Activated CD4-positive, alpha-beta T cell treated with anti-CD3 and anti-CD28 coated beads for 4 hours (primary cell): ENCODE results near the gene C16orf86.
A peak's percentile ranks its signal among the peaks of the same experiment; 100 is the strongest.

Source experiments
- DNase-seq, 2 donors: peaks; one replicate each; pipeline ENCODE4 v3.0.0-alpha.2; 2020

The C16orf86 gene, protein sequence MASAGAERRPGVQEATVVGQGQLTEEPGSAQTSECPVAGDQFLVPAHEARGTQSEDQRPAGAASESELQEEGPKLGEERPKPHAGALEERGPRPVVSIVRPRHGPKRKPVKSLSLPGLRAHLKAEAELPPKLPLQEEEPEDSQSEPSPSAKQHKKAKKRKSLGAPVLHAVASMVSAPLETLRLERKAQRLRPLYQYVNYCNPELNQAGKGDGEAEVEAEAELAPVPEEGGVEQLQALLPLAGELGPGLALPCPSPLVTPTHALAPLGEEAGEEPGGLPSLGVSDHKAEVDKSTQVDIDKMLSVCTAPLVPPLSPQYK

DNA sequence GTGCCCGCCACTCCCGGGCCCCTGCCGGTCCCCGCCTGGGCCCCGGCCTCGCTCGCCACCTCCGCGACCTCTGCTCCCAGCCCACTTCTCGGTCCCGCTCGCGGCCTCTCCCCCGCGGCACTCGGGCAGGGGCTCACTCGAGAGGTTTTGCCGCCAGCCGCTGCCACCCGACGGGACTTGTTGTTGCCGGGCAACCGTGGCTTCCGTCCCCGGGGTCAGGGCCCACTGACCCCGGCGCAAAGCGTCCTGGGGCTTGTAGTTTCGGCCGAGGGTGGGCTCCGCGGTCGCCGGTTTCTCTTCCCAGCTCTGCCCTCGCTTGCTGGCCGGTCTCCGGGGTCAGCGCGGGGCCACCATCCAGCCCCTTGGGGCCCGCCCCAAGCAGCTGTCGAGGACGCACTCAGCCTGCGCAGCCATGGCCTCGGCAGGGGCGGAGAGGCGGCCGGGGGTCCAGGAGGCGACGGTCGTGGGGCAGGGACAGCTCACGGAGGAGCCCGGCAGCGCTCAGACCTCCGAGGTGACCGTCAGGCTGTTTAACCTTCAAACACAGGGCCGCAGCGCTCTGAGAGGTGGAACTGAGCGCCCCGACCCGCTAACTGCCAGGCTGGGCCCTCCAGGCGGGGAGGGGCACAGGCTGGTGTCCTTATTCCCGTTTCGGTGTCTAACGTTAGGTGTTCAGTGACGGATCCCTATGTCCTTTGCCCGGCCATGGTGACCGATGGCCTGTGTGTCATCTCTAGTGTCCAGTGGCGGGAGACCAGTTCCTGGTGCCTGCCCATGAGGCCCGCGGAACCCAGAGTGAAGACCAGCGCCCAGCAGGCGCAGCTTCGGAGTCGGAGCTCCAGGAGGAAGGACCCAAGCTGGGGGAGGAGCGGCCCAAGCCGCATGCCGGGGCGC, at the start of gene C16orf86, which contains the start of gene ENKD1:
TSS of gene C16orf86 (plus strand) at position 256 of the 894 bp plus-strand sequence. CDS start at position 413, 157 bp downstream.
TSS of gene ENKD1 (minus strand) at position 192 of the 894 bp plus-strand sequence. CDS start 308 bp downstream, outside the sequence.
- peak; percentile 79 to 83 for DNase-seq

DNA sequence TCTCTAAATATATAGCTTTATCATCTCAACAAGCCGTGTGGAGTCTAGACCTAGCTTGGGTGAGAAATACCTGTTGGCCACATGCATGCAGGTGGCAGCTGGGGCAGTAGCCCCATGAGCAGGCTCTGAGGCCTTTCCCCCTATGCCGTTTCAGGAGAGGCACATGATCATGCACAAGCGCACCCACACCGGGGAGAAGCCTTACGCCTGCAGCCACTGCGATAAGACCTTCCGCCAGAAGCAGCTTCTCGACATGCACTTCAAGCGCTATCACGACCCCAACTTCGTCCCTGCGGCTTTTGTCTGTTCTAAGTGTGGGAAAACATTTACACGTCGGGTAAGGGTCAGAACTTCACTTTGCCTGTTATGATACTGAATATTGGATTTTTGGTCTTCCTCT, 38.4 kb upstream of the C16orf86 start:
- no peak for DNase-seq

DNA sequence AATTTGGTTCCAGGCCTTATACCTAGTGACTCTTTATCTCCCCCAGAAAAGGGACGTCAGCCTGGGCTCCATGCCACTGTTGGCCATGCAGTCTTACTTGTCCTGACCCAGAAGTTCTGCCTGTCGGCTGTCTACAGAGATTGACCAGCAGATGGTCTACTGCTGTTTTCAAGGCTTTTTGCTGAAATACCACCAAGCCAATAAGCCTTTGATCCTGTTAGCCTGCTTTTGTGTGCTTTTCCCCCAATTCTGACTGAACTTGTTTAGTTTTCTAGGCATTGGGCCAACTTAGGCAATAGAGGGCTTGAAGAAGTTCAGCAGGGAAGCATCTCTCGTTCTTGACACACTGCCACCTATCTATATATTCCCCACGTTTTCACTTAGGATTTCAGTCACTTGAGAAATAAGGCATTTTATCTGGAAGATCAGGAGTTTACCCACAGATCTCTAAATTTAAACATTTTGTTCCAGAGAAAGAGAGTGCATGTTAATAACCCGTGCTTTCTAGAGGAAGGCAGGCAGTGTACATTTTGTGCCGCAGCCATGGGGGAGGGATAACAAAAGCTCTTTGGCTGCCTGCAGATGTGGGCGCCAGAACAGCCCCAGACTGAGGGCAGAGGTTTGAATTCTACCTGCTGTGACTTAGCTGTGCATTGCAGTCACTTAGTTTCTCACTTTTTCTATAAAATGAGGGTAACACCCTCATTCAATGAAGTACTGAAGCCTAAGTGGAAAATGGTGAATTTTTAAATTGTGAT, 34.0 kb upstream of the C16orf86 start:
- no peak for DNase-seq

DNA sequence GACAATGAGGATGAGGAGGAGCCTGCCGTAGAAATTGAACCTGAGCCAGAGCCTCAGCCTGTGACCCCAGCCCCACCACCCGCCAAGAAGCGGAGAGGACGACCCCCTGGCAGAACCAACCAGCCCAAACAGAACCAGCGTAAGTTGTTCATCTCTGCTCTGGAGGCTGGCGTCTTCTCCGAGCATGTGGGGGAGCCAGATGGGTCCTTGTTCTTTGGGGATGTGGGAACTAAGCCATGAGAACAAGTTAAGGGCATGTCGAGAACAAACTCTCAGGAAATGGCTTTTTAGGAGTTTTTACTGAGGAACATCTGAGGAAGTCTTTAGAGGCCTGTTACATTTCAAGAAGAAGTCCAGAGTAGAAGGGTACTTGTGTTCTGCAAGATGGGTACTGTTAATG, 29.9 kb upstream of the C16orf86 start:
- no peak for DNase-seq

DNA sequence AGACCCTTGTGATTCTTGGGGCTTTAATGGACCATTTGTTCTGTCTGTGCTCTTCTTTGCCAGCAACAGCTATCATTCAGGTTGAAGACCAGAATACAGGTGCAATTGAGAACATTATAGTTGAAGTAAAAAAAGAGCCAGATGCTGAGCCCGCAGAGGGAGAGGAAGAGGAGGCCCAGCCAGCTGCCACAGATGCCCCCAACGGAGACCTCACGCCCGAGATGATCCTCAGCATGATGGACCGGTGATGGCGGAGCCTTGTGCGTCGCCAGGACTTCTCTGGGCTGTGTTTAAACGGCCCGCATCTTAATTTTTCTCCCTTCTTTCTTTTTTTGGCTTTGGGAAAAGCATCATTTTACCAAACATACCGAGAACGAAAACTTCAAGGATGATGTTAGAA, 29.0 kb upstream of the C16orf86 start:
- no peak for DNase-seq

DNA sequence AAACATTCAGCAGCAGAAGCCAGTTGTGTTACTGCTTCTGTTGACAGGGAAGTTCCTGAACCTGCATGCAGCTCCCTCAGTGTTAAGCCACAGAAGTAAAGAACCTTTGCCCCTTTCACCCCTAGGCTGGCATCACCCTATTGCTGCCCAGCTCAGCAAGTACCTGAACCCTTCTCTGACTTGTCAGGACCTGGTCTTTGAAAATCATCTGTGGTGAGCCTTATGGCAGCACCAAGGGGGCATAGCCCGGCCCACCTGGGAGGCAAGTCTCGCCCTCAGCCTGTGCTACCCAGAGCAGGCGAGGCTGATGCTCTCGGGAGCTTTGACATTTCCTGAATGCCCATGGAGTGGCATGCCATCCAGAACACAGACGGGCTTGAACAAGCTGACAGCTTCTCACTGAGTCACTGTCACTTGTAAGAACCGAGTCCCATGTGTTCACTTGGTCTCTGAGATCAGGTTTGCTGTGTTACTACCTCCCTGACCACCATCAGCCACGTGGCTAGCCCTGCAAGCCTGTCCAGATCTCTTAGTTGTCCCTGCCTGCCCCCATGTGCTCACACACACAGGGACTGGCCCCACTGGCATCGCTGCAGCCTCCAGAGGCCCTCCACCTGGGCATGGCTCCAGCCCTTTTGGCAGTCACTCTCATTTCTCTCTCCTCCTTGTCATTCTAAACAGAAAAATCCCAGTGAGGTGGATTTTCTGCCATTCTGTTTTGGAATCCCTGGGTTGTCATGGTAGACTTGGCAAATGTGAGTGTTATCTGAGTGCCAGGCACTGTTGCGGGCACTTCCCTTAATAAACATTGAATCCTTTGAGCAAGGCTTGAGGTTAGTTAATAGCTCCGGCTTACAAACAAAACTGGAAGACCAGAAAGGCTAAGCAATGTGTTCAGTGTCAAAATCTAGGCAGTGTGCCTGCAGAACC, 24.6 kb upstream of the C16orf86 start:
- no peak for DNase-seq

DNA sequence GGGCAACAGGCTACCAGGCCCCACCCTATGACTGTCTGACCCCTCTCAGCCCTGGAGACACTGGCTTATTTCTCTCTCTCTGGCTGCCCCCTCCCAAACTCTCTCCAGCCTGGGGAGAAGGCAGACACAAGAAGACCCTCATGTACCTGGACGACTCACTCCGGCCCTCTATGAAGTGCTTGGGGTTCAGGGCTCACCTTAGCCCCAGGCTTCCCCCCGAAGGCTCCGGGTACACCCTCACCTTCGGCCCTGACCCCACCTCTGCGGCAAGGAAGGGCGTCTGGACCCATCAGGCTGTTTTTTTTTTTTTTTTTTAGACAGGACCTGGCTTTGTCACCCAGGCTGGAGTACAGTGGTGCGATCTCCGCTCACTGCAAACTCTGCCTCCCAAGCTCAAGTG, 22.6 kb upstream of the C16orf86 start:
- no peak for DNase-seq

DNA sequence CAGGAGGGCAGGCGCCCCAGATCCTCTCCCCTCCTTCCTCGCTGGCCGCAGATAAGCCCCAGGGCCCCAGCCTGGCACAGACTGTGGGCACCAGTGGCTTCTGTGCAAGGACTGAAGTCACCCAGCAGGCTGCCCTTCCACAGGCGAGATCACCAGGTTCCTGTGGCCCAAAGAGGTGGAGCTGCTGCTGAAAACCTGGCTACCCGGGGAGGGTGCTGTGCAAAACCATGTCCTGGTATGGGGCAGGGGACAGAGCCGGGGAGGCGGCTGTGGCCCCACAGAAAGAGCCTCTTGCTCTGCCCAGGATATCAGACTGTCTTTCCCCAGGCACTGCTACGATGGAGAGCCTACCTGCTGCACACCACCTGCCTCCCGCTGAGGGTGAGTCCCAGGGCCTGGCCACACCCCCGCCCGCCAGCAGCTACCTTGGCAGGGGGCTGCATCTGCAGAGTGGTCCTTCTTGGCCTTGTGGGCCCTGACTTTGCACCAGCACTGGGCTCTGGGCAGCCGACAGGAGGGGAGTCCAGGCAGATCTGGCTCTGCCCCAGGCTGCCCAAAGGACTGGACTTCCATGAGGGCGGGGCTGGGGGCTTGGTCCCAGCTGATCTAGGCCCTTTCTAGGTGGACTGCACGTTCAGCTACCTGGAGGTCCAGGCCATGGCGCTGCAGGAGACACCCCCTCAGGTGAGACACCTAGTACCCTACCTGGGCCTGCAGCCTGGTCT, 21.1 kb upstream of the C16orf86 start:
- DNase-seq: peak in 1 of 2 donors; percentile 27

DNA sequence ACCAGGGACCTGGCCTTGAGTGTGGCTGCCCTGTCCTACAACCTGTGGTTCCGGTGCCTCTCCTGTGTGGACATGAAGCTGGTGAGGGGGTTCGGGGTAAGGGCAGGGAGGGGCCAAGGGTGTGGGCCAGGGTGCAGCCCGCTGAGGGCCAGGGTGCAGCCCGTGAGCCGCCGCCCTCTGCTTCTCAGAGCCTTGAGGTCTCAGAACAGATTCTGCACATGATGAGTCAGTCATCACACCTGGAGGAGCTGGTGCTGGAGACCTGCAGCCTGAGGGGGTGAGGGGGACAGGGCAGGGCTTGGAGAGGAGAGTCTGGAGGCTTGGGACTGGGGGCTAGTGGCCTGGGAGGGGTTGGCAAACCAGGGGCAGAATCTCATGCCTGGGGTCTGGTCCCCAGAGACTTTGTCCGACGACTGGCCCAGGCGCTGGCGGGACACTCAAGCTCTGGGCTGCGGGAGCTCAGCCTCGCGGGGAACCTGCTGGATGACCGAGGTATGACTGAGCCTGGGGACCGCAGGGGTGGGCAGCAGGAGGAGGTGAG, 19.4 kb upstream of the C16orf86 start:
- DNase-seq: no peak

DNA sequence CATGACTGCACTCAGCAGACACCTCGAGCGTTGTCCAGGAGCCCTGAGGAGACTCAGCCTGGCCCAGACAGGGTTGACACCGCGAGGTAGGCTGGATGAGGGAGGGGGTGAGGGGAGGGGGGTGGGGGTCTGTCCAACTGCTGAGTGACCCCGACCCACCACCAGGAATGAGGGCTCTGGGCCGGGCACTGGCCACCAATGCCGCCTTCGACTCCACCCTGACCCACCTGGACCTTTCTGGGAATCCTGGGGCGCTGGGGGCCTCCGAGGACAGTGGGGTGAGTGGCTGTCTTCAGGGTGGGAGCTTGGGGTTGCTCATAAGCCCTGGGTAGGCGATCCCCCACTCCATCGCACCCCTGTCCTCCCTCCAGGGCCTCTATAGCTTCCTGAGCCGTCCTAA, 18.9 kb upstream of the C16orf86 start:
- no peak for DNase-seq

DNA sequence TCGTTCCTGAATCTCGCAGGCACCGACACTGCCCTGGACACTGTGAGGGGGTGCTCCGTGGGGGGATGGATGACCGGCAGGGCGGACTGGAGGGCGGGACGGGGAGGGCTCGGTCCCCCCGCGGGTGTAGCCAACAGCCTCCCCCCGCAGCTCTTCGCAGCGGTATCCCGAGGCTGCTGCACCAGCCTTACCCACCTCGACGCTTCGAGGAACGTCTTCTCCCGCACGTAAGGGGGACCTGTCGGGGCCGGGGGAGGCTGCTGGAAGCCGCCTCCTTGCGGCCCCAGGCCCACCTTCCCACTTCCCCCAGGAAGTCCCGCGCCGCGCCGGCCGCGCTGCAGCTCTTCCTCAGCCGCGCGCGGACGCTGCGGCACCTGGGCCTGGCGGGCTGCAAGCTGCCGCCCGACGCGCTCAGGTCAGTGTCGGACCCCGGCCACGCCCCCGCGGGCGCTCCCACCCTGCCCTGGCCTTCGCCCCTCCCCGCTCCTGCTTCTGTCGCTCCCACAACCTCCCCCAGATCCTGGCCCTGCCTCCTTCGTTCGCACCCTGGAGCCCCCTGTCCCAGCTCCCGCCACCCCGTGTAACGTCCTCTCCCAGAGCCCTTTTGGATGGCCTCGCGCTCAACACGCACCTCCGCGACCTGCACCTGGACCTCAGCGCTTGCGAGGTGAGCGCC, 18.4 kb upstream of the C16orf86 start:
- DNase-seq: no peak

DNA sequence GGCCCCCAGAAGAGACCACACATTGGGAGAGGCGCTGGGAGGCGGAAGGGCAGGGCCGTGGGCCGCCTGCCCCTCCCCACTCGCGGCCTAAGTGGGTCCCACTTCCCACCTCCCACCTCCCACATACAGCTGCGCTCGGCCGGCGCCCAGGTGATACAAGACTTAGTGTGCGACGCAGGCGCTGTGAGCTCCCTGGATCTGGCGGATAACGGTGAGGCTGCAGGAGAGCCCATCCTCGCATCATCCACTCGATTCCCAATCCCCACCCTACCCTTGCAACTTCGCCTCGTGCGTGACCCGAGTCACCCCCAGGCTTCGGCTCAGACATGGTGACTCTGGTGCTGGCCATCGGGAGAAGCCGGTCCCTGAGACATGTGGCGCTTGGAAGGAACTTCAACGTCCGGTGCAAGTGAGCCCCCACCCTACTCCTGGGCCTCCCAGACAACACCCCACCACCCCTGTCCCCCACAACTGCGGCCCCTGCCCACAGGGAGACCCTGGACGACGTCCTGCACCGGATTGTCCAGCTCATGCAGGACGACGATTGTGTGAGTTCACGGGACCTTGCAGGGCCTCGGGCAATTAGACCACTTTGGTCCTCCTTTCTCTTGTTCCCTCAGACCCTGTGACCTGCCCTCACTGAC, 17.7 kb upstream of the C16orf86 start:
- no peak for DNase-seq

DNA sequence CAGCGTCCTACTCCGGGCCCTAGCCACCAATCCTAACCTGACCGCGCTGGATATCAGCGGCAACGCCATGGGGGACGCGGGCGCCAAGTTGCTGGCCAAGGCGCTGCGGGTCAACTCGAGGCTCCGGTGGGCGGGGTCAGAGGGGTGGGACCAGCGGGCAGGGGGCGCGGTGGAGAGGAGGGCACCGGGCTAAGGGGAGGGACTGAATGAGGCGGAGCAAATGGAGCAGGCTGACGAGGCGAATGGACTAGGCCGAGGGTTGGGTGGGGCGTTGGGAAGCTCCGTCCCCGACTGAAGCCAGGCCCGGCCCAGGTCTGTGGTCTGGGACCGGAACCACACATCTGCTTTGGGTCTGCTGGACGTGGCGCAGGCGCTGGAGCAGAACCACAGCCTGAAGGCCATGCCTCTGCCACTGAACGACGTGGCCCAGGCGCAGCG, 17.1 kb upstream of the C16orf86 start:
- no peak for DNase-seq

DNA sequence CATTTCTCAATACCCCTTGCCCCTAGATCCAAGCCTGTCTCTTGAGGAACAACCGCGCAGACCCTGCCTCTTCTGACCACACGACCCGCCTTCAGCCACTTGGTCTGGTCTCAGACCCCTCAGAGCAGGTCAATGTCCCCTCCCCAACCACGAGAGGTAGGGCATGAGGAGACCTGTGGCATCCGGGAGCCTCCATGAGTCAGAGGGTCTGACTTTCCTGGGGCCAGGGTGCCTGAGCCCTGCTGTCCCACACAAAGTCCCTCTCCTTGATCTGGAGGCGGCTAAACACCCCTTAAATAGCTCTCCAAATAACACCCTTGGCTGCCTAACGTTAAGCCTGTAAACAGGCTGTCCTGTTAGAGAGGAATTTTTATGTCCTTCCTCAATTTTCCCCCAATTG, 16.6 kb upstream of the C16orf86 start:
- DNase-seq: no peak

DNA sequence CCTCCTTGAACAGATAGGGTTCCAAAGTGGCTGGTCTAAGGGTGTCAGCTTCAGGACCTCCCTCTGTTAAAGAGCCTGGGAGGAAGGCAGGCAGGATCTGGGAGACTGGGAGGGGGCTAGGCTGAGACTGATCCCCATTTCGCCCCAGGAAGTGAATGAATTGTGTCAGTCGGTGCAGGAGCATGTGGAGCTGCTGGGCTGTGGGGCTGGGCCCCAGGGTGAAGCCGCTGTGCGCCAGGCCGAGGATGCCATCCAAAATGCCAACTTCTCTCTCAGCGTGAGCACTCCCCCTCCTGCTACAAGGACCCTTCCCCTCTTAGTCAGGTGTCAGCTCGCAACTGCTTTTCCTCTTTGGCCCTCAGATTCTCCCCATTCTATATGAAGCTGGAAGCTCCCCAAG, 15.6 kb upstream of the C16orf86 start:
- no peak for DNase-seq

DNA sequence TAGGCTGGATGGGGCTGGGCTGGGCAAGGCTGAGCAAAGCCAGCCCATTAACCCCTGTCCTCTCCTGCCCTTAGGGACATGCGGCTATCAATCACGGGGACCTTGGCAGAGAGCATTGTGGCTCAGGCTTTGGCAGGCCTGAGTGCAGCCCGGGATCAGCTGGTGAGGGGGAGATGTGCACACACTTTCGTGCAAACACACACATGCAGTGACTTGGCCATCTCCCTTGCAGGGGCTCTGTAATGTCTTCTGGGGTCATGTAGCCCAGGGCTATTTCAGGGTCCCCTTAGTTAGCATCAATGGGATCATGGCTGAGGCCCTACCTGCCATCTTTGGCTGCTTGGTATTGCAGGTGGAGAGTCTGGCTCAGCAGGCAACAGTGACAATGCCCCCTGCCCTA, 14.8 kb upstream of the C16orf86 start:
- no peak for DNase-seq

DNA sequence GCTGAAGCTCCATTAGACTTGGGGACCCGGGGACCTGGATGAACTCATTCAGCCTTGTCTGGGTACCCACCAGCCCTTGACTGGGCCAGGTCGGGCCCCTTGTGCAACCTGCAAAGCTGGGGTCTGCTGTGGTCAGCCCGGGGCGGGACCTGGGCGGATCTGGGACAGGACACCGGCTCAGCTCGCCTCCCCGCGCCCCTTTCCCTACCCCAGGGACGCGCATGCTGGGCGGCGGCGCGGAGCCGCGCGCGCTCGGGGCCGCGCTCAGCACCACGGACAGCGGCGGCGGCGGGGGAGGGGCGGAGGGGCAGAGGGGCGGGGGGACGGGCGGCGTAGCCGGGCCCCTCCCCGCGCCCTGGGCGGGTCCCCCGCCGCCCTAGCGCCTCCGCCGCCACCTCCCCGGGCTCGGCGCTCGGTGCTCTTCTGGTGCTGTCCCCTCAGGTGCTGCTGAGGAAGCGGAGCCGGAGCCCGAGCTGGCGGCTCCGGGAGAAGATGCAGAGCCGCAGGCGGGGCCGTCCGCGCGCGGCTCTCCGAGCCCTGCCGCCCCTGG, 14.0 kb upstream of the C16orf86 start:
- no peak for DNase-seq

DNA sequence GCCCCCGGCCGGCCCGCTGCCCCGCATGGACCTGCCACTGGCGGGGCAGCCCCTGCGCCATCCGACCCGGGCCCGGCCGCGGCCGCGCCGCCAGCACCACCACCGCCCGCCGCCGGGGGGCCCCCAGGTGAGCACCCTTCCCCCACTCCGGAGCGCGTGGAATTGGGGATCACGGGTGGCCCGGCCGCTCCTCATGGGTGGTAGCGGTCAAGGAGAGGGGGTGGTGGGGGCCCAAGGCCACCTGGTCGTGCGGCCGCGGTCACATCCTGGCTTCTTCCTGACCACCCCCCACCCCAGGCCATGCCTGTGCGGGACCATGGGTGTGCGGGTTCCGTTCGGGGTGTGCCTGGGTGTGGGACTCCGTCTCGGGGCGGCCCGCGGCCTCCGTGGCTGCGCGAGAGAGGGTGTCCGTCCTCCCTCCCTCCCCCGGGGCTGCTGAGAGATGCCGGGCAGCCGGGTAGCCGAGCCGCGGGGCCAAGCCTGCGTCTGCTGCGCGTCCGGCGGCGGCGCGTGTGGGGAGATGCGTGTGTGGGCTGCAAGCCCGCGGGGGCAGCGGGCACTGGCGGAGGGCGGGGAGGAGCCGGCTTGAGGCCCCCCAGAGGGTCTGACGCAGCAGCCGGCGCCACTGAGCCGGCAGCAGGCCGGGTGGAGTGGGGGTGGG, 13.4 kb upstream of the C16orf86 start:
- no peak for DNase-seq

DNA sequence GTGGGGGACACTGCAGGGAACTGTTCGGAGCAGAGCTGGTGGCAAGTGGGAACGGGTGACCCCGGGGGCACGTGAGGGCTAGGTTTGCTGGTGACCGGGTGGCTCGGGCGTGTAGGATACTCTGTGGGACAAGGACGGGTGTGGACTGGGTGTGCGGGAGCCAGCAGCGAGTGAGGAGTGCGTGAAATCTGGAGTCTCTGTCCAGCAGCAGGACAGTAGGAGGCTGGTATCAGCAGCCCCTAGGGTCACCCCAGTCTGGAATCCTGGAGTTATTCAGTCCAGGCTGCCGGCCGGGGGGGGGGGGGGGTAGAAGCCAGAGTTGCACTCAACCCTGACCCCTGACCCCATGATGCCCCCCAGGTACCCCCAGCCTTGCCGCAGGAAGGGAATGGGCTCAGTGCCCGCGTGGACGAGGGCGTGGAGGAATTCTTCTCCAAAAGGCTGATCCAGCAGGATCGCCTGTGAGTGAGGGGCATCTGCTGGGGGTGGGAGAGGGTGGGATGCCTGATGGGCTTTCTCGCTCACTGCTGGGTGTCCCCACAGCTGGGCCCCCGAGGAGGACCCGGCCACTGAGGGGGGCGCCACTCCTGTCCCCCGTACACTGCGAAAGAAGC, 12.7 kb upstream of the C16orf86 start:
- DNase-seq: no peak
